ENCODE results near the gene NBPF1. TPM values are rescaled to one million over a fixed set of nuclear protein-coding genes. Genes with fewer than 3 reads are reported as not detected.
"Not testable (repeated sequence)": the region's sequence is repeated elsewhere in the genome, so short reads cannot be mapped to it uniquely, and the experiment has no call there.

Gene NBPF1
- total RNA-seq, 1 experiment from 2014 or later, result 27.7 TPM

GRCh38 chr1:16605213-16605525 is 8.2 kb downstream of the NBPF1 start:
- Histone ChIP-seq H2AFZ (ENCODE audit: low read length) (no peak overlapping the region), H2BK5ac (ENCODE audit: insufficient read length, low read length) (no peak overlapping the region), H3K9me3 (ENCODE audit: control insufficient read depth, low read depth, low read length) (no peaks in the 10 kb centered on the region), H2BK12ac (ENCODE audit: insufficient read length, low read depth, low read length) (no peak overlapping the region), H3K79me2 (ENCODE audit: insufficient read depth, low read length) (no peaks in the 10 kb centered on the region), H3K9ac (ENCODE audit: extremely low read depth, insufficient read length, low read length) (no peak overlapping the region), H3K18ac (ENCODE audit: insufficient read length, low read depth, low read length) (no peak overlapping the region), H3K27ac (ENCODE audit: insufficient read length, low read depth, low read length) (no peak overlapping the region), H3K23me2 (ENCODE audit: insufficient read length, low read depth, low read length, poor library complexity, severe bottlenecking) (no peaks in the 10 kb centered on the region), H2BK20ac (ENCODE audit: low read depth, low read length, poor library complexity, severe bottlenecking) (no peak overlapping the region), H3K14ac (ENCODE audit: insufficient read depth, low read length) (no peak overlapping the region), H3K4ac (ENCODE audit: low read depth, low read length) (no peak overlapping the region), H3K27me3 (ENCODE audit: insufficient read depth, low read length) (no peaks in the 10 kb centered on the region), H4K8ac (replicated peaks; ENCODE audit: insufficient read length, low read depth, low read length) (no peak overlapping the region), H4K91ac (ENCODE audit: insufficient read length, low read depth, low read length) (no peak overlapping the region), H2BK120ac (ENCODE audit: low read depth, low read length, poor library complexity, severe bottlenecking) (no peak overlapping the region), H3K23ac (ENCODE audit: insufficient read length, low read depth, low read length) (no peak overlapping the region), H4K5ac (ENCODE audit: insufficient read length, low read depth, low read length) (no peak overlapping the region), H2AK5ac (ENCODE audit: insufficient read length, low read length) (no peak overlapping the region), H3K4me2 (ENCODE audit: insufficient read depth, insufficient read length, low read length) (no peak overlapping the region), H3K56ac (ENCODE audit: insufficient read length, low read depth, low read length) (no peak overlapping the region), H3T11ph (ENCODE audit: low read length) (no peak overlapping the region), H3K4me1 (ENCODE audit: insufficient read depth, low read length) (no peaks in the 10 kb centered on the region), H3K79me1 (ENCODE audit: insufficient read depth, low read depth, low read length, poor library complexity, severe bottlenecking) (no peaks in the 10 kb centered on the region), H4K20me1 (ENCODE audit: control insufficient read depth, insufficient read depth, insufficient read length) (no peaks in the 10 kb centered on the region), H2BK15ac (ENCODE audit: low read depth, low read length) (no peak overlapping the region)
- H3K9me3 Mint-ChIP-seq, result no peaks in the 10 kb centered on the region
- DNase-seq, result no peak
- H3K27ac Mint-ChIP-seq, result no peak overlapping the region
- no peak for TF ChIP-seq CTCF (conservative IDR thresholded peaks at IDR 0.05)
- no peaks in the 10 kb centered on the region for H3K27me3 Mint-ChIP-seq (ENCODE audit: low read depth)
- H3K4me1 Mint-ChIP-seq, result no peaks in the 10 kb centered on the region
- no CpG with 5 or more reads among the region's 1 CpG for WGBS (ENCODE audit: extremely low coverage, insufficient read length, low lambda C conversion rate)
- H3K4me3 Mint-ChIP-seq, result no peak overlapping the region
- no peaks in the 10 kb centered on the region for H3K36me3 Mint-ChIP-seq (ENCODE audit: insufficient read depth in 1 of 3, low read depth in 3 of 3)

GRCh38 chr1:16604514-16605212 is 8.7 kb downstream of the NBPF1 start:
- not testable (repeated sequence) for H3K23ac ChIP-seq (ENCODE audit: insufficient read length, low read depth, low read length); H3K27me3 Mint-ChIP-seq (ENCODE audit: low read depth); H3K27ac ChIP-seq (ENCODE audit: insufficient read length, low read depth, low read length); H2BK15ac ChIP-seq (ENCODE audit: low read depth, low read length); H3K27ac Mint-ChIP-seq; H2BK12ac ChIP-seq (ENCODE audit: insufficient read length, low read depth, low read length); H3K27me3 ChIP-seq (ENCODE audit: insufficient read depth, low read length); H3K18ac ChIP-seq (ENCODE audit: insufficient read length, low read depth, low read length); H3K4ac ChIP-seq (ENCODE audit: low read depth, low read length); H4K91ac ChIP-seq (ENCODE audit: insufficient read length, low read depth, low read length); H3K23me2 ChIP-seq (ENCODE audit: insufficient read length, low read depth, low read length, poor library complexity, severe bottlenecking); H3K4me1 Mint-ChIP-seq; H2BK5ac ChIP-seq (ENCODE audit: insufficient read length, low read length); H3K4me3 Mint-ChIP-seq; H2AK5ac ChIP-seq (ENCODE audit: insufficient read length, low read length); H2BK20ac ChIP-seq (ENCODE audit: low read depth, low read length, poor library complexity, severe bottlenecking); H3K9ac ChIP-seq (ENCODE audit: extremely low read depth, insufficient read length, low read length); H4K8ac ChIP-seq (replicated peaks; ENCODE audit: insufficient read length, low read depth, low read length); H3K36me3 Mint-ChIP-seq (ENCODE audit: insufficient read depth in 1 of 3, low read depth in 3 of 3); H3K9me3 ChIP-seq (ENCODE audit: control insufficient read depth, low read depth, low read length); H2AFZ ChIP-seq (ENCODE audit: low read length); H3K79me1 ChIP-seq (ENCODE audit: insufficient read depth, low read depth, low read length, poor library complexity, severe bottlenecking); H4K5ac ChIP-seq (ENCODE audit: insufficient read length, low read depth, low read length); H3K4me2 ChIP-seq (ENCODE audit: insufficient read depth, insufficient read length, low read length); H4K20me1 ChIP-seq (ENCODE audit: control insufficient read depth, insufficient read depth, insufficient read length); H3K4me1 ChIP-seq (ENCODE audit: insufficient read depth, low read length); H3K9me3 Mint-ChIP-seq; H3K14ac ChIP-seq (ENCODE audit: insufficient read depth, low read length); H3K56ac ChIP-seq (ENCODE audit: insufficient read length, low read depth, low read length); H2BK120ac ChIP-seq (ENCODE audit: low read depth, low read length, poor library complexity, severe bottlenecking); H3T11ph ChIP-seq (ENCODE audit: low read length); H3K79me2 ChIP-seq (ENCODE audit: insufficient read depth, low read length)
- DNase-seq, result peak; percentile 24
- whole genome bisulfite sequencing (ENCODE audit: extremely low coverage, insufficient read length, low lambda C conversion rate), result no CpG with 5 or more reads among the region's 2 CpGs
